Peyer's patch (tissue), 4 donors: ENCODE measurements around the gene BRD1.

Experiments used
- CTCF ChIP-seq, 6 experiments: fragments of 450-650 bp in 4 of 6; fragments of 200-600 bp in 2 of 6; sonication (generic) in 1 of 6; IDR thresholded peaks; one replicate each; pipeline ENCODE4 v1.5.1; 2017 to 2019; ENCODE audit warnings: antibody characterized with exemption in 6 of 6, mild to moderate bottlenecking in 3 of 6, moderate library complexity in 1 of 6
- POLR2A ChIP-seq, 2 donors: fragments of 450-650 bp; IDR thresholded peaks; one replicate each; pipeline ENCODE4 v1.5.1; 2017; ENCODE audit warnings: antibody characterized with exemption in 2 of 2, mild to moderate bottlenecking in 2 of 2, moderate library complexity in 2 of 2

GRCh38 chr22:49862496-49862776, 34.8 kb upstream of the BRD1 start:
- no peak for TF ChIP-seq CTCF (IDR thresholded peaks at IDR 0.05)
- no peak for TF ChIP-seq POLR2A (IDR thresholded peaks at IDR 0.05)
